Loucy (cell line): ENCODE results near the gene DHRS3.

Experiments used
- EZH2phosphoT487 ChIP-seq: fragments of 200-600 bp; IDR thresholded peaks from 2 replicates; pipeline ENCODE4 v1.6.1; 2018; ENCODE audit warnings: antibody characterized with exemption, mild to moderate bottlenecking, moderate library complexity, borderline replicate concordance
- TF ChIP-seq, protein P1 (sequence below): fragments of 200-600 bp; sonication (generic); conservative IDR thresholded peaks from 2 replicates; pipeline ENCODE4 v1.5.1; 2014; ENCODE audit warnings: mild to moderate bottlenecking, antibody characterized with exemption, low read length

DNA sequence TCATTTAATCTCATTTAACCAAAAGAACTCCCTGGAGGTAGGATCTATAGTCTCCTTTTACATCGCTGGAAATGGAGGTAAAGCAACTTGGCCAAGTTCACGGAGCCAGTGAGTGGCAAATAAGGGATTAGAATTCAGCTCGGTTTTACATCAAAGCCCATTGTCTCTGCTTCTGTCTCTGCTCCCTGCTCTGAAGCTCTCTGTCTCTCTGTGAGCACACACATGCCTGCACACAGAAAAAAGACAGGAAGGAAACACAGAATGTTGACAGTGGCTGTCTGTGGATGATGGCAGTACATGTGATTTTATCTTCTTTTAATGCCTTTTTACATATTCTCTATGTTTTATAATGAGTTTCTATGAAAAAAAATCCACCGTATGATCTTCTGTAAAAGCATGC is 8.9 kb upstream of the DHRS3 start:
- no peak for TF ChIP-seq EZH2phosphoT487
- TF ChIP-seq, protein P1, sequence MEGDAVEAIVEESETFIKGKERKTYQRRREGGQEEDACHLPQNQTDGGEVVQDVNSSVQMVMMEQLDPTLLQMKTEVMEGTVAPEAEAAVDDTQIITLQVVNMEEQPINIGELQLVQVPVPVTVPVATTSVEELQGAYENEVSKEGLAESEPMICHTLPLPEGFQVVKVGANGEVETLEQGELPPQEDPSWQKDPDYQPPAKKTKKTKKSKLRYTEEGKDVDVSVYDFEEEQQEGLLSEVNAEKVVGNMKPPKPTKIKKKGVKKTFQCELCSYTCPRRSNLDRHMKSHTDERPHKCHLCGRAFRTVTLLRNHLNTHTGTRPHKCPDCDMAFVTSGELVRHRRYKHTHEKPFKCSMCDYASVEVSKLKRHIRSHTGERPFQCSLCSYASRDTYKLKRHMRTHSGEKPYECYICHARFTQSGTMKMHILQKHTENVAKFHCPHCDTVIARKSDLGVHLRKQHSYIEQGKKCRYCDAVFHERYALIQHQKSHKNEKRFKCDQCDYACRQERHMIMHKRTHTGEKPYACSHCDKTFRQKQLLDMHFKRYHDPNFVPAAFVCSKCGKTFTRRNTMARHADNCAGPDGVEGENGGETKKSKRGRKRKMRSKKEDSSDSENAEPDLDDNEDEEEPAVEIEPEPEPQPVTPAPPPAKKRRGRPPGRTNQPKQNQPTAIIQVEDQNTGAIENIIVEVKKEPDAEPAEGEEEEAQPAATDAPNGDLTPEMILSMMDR = no peak
